CD4-positive, alpha-beta T cell treated with Interleukin-4 for 1 hour (primary cell): ENCODE measurements around the gene HMGCS2.

Experiments used
- DNase-seq, 2 donors: peaks; one replicate each; pipeline ENCODE4 v3.0.0-alpha.2; 2020 to 2022

The HMGCS2 gene

DNA sequence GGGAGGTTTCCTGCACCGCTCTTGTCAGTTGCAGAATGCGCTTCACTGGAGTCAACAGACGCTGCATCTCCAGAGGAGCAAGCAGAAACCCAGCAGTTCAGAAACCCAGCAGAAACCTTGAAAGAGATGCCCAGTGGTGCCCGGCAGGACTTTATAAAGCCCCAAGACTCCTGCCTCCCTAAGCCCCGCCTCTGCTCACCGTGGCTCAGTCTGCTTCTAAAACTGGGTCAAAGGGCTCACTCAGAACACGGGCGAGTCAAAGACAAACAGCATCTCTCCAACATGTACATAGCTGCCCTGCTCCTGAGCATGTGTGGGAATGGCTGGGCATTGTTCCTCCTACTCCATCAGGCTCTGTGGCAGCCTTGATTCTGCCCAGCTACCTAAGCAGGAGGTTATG lies at the start of gene HMGCS2:
TSS of gene HMGCS2 (minus strand) at position 128 of the 400 bp plus-strand sequence. CDS start at position 67, 61 bp downstream.
- no peak for DNase-seq

DNA sequence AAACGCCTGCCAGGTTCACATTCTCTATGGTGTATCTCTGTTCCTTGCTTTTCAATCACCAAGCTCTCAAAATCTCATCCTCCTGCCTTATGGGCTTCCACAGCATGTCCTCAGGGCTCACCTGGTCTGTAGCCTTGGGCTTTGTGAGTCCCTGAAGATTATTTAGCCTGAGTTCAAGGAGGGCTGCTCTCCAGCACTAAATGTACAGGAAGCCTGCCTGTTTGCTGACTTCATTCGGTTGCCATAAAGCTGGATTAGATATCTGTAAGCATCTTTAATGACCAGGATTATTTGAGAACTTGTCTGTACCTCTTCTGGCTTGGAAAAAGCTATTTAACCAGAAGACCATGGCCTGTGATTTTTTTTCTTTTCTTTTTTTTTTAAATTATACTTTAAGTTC lies 49.5 kb upstream of the HMGCS2 start:
- no peak for DNase-seq

DNA sequence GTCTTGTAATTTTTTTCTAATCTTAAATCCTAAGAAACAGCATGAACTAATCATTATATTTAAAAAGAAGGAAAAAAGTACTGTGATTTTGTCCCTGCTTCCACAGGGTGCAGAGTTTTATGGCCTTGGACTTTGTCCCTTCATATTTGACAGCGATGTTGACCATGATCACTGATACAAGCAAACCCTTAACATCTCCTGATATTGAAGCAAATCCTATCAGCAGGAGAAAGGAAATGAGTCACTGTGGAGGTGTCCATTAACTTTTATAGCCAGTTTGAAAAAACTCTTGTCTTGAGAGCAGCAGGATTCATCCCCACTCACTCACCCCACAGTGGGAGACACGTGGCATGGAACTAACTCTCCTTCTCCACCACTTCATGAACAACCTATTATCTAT lies 47.7 kb upstream of the HMGCS2 start:
- DNase-seq = no peak

DNA sequence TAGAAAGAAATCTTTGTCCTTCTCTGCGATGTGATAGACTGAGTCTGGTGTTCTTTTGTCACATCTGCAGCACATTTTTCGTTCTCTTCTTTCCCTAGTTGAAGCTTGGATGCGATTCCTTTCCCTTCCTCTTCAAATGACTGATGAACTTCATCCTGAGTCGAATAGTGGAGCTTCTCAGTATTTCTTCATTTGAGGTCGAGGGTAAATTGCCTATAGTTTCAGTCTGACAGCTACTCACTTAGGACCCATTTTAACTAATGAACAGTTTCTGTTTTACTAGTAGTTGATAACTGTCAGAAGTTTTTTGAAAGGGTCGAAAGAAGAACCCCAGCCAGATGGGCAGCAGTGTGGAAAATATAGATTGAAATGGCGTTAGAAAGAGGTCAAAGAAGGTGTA lies 47.2 kb upstream of the HMGCS2 start:
- no peak for DNase-seq

DNA sequence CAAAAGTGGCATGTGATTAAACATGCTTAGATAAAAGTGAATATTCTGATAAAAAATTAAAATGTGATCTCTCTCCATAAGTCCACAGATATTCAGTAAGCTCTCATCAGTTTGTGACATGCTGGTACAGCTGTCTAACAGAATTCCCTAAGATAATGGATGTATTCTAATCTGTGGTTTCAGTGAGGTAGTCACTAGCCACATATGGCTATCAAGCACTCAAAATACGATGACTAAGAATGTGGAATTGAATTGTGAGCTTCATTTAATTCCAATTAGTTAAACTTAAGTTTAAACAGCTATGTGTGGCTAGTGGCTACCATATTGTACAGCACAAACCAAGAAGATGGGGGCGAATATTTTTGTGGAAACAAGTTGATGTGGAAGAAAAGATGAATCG lies 46.7 kb upstream of the HMGCS2 start:
- no peak for DNase-seq

DNA sequence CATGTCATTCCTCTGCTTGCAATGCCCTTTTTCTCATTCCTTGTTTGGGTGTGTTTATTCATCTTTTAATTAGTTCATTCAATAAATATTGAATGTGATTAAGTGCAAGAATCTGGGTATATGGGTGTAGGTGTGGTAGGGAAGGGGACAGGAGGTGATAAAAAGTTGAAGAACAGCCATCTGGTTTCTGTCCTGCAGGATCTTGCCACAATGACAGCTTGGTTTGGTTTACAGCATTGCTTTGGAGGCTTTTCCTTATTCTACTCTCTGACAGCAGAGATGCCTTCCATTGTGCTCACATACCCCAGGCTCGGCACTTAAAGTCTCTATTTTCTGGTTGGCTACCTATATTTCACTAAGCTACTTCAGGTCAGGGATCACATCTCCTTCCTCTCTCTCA lies 45.6 kb upstream of the HMGCS2 start:
- no peak for DNase-seq

DNA sequence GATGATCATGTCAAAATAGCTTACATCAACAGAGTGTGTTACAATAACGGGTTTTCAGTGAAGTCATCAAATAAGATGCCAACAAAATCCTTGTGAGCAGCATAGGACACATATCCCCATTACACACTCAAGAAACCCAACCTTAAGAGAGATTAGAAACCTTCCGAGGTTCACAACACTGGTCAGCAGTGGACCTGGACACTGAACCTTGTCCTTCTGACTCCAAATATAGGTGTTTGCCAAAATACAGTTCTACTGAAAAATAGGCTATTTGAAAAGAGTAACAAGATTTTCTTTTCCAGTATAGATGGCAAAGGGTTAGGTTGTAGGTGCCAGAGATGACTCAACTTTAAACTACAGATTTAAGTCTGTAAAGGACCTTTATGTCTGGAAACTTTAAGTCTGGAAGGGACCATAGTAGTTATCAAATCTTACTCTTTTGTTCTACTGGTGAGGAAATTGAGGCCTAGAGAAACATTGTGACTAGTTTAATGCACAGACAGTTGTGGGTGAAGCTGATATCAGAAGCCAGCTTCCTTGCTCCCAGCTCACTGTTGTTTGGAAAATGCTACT lies 43.4 kb upstream of the HMGCS2 start:
- DNase-seq = no peak

DNA sequence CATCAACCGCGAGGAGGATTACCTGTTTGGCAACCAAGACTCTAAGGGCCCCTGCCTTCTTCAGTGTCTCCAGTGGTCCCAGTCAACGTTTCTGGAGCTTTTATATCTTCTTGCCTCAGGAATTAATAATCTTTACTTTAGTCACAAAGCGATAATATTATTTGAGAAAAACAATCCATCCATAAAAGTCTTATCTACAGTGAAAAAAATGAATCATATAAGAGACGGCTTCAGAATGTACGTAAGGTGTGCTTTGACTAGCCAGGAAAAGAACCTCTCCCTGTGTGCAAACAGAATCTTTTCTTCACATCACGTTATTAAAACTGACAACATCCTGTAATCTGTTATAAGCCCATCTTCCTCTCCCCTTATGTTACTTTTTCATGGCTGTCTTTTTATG lies 42.7 kb upstream of the HMGCS2 start, which contains the start of gene REG4:
TSS of gene REG4 (minus strand) at position 74 of the 400 bp plus-strand sequence. CDS start 2,691 bp downstream, outside the sequence.
- DNase-seq = no peak

DNA sequence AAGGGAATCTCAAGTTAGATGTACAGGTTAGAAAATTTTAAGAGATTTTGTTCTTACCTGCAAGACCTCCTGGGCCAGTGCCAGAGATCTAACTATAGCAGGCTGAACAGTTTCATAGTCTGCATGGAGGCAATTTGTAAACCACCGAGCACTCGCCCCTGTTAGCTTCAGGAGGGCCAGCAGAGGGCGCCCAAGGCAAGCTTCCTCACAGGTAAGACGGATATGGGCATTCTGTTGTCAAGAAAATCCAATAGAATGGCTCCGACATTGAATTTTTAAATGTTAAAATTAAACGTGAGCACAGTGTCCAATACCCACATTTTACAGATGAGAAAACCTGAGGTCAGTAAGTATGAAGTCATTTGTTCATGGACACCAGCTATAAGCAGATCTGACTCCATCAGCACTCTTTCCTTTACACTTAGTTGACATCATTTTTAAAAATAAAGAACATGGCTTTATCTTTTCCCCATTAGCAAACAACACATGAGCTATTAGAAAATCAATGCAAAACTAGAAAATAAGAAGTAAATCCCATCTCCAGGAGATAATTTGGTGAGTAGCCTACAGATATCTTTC lies 40.4 kb upstream of the HMGCS2 start:
- peak; percentile 58 to 66 for DNase-seq

DNA sequence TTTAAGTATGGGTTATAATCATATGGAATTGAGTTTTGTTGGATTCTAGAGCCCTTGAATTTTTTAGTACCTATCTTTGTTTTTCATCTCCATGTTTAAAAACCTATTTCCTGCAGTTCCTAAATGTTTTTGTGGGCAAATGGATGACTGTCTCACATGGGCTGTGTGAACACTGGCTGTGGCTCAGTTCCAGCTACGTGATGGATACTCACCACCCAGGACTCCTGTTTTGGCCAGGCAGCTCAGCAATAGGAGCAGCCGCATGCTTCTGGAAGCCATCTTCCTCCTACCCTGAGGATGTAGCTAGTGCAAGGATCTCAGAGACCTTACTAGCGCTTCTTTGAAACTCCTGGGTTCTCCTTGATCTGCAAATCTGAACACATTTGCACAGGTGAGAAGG lies 39.8 kb upstream of the HMGCS2 start:
- DNase-seq = no peak

DNA sequence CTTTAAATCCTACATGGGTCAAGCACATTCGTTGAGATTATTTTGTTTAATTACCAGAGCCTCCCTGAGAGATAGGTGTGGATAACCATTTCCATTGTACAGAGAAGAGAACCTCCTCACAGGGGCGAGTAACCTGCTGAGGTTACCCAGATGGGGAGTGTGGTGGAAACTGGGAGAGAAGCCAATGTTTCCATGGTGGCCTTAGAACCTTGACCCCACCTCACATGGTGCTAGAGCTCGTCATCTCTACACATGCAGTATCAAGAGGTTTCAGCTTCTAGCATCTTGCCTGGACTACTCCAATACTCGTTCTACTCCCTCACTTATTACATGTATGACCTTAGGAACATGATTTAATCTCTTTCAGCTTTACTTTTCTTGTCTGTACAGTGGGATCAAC lies 37.8 kb upstream of the HMGCS2 start:
- no peak for DNase-seq

DNA sequence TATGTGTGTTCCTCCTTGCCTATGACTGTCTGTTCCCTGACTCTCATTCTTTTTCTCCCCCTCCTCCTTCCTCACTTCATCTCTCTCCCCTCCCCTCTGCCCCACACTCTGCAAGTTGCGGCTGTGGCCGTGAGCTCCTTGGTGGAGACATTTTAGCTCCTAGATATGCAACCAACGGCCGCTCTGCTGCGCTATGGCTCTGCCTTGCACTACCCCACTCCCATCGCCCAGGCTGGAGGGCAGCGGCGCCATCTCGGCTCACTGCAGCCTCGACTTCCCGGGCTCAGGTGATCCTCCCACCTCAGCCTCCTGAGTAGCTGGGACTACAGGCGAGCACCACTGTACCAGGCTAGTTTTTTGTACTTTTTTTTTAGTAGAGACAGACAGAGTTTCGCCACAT lies 37.0 kb upstream of the HMGCS2 start:
- DNase-seq = no peak

DNA sequence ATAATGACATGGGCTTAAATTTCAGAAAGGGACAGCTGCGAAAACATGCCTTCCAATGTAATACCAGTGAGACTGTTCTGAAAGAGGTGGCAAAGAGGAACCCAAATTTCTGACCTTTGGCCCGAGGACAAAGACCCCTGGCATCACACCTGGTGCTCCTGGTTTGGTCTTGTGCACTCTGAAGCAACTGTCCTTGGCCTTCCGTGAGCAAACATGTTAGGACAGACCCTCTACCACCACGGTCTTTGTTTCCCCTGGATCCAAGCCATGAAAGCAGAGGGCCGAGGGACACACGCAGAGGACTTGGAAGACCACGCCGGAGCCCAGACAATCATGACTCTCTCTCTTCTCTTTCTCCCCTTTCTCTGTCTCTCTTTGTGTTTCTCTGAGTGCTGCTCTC lies 36.5 kb upstream of the HMGCS2 start:
- DNase-seq = no peak

DNA sequence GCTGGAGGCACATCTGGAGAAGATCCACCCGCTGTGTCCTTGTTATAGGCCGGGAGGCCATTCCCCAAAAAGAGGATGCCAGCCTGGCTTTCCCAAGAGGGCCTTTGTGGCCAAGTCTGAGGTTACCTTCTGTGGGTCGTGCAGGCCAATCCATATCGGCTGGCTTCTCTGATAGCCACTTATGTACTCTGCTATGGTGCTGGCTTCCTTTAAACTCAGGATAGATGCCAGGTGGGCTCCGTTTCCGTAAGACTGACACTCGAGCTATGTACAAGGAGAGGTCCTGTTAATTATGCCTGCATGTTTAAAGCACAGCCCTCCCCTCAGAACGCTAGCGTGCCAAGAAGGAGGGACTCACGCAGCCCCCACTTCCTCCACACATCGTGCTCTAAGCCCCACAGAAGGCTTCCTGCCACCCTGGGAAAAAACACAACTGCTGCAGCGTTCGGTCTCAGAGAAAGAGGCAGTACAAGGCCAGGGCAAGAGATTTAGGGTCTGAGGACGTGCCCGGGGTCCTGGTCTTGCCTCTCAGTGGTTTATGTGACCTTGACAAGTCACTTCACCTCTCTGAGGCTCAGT lies 31.0 kb upstream of the HMGCS2 start:
- DNase-seq = no peak

DNA sequence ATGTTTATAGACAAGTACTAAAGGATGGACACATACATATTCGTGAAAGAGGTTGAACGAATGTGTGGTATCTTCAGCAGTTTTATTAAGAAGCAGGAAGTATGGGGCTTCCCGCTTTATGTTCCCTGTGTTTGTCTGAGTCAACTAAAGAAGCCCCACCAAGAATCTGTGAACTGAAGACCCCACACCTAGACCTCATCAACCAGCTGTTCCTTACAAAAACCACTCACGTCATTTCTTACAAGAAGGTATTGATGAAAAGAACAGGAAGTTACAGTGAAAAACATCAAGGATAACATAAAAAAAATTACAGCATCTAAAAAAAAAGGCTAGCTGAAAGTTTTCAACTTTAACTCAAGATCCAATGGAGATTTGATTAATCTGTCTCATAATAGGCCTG lies 30.3 kb upstream of the HMGCS2 start:
- DNase-seq = peak in 1 of 2 donors; percentile 1

DNA sequence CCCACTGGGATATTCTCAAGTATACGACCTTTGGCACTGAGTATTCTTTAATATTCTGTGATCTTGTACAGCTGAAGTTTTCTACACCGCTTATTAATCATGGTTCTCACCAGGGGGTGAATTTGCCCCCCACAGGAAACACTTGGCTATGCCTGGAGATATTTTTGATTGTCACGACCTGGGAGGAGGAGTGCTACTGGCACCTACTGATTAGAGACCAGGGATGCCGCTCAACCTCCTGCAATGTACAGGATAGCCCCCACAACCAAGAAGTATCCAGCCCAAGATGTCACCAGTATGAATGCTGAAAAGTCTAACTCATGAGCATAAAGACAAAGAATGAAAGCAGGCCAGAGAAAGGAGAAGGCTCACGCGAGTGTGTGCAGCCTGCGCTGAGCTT lies 28.9 kb upstream of the HMGCS2 start:
- DNase-seq = no peak

DNA sequence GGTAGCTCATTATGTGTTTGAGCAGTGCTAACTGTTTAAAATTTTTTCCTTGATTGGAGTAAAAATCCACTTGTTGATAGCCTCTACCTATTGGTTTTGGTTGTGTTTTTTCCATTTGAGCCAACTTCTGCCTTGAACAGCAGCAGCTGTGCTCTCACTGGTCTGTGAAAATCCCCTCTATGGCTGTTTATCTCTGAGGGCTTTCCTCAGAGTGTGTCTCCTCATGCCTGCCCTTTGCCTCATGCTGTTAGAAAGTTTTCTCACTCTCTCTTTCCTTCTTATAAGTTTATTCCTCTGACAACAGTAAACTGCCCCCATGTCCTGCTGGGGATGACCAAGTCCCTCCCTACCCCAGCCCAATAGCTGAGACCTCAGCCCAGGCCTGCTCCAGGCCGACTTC lies 28.5 kb upstream of the HMGCS2 start:
- no peak for DNase-seq

DNA sequence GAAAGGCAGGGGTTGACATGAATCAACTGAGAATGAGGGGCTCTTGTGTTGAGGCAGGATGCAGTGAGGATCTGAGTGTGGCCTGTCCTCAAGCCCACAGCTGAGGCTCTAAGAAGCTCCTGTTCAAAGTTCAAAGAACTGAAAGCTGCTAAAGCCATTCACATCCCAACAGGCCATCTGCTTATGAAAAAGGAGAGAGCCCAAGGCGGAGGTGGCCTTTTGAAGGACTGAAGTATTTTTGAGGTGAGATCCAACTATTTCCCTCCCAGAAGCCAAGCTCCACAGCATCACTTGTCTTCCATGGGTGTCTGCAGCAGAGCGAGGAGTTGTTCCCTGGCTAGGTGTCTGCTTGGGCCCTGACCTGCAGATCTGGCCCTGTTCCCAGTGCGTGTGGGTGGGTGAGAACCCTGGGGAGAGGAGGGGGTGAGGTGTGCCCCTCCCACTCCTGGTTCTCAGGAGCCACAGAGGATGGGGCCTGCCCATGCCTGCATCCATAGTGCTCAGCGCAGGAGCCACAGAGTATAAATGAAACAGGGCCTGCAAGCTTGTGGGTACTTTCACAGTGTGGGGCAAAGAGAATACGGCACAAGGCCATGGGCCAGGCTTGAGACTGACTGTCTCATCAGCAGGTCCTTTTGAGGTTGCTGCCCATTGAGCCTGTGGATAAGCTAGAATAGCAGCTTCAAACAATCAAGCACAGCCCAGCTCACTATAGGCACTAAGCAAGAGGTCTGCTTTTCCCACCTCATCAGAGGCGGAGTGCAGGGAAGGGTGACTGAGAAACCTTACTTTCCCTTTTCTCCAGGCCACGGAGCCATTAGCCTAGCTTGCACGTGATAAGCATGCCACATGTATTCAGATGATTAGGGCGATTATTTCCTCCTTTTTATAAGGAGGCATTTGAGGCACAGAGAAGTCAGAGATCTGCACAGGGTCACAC lies 26.8 kb upstream of the HMGCS2 start:
- DNase-seq = no peak

DNA sequence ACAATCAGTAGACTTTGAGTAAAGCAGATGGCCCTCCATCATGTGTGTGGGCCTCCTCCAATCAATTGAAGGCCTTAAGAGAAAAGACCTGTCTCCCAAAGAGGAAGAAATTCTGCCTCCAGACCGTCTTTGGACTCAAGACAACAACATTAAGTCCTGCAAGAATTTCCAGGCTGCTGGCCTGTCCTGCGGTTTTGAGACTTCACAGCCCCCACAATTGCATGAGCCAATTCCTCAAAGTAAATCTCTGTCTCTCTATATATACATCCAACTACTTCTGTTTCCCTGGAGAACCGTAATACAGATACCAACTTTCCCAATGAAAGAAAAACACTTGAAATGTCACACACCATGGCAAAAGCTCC lies 26.2 kb upstream of the HMGCS2 start:
- no peak for DNase-seq

DNA sequence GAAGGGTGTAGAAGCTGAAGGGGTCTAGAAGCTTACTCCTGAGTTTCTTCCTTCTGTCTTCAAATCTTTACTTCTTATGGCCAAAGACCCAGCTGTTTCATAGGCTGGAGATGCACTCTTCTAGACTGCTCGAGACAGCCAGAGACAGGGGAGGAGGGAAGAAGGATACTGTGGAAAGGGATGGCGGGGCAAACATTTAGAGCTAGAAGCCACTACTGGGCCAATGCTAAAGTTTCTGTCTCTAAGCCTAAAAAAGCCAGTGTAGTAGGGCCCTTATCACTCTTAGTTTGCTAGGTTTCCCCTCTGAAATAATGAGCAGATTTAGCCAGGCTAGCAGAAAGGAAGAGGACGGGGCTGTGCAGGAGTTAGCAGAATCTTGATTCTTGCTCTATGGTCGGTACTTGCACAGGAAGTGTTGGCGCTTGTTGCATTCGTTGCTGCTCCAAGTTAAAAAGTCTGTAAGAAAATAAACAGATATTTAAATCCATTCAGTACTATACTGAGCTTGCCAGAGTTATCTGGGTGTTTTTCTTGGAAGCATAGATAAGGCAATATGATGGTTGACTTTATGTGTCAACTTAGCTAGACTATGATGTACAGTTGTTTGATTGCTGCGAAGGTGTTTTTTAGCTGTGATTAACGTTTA lies 25.6 kb upstream of the HMGCS2 start:
- no peak for DNase-seq

DNA sequence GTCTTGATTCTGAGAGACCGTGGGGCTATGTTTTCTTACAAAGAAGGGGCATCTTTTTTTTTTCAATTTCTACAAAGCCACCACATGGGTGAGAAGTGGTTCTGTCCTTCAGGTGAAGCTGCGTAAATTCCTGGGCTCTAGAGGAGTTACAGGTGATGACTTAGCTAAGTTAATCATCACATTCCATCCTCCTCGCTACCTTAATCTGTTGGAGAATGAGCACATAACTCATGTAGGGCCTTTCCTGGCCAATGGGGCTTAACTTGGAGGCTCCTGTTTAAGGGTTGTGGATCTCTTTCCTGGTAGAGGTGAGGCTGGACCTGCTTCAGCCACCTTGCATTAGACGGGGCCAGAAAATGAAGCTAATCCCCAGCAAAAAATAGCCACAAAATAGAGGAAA lies 22.7 kb upstream of the HMGCS2 start:
- DNase-seq = no peak

DNA sequence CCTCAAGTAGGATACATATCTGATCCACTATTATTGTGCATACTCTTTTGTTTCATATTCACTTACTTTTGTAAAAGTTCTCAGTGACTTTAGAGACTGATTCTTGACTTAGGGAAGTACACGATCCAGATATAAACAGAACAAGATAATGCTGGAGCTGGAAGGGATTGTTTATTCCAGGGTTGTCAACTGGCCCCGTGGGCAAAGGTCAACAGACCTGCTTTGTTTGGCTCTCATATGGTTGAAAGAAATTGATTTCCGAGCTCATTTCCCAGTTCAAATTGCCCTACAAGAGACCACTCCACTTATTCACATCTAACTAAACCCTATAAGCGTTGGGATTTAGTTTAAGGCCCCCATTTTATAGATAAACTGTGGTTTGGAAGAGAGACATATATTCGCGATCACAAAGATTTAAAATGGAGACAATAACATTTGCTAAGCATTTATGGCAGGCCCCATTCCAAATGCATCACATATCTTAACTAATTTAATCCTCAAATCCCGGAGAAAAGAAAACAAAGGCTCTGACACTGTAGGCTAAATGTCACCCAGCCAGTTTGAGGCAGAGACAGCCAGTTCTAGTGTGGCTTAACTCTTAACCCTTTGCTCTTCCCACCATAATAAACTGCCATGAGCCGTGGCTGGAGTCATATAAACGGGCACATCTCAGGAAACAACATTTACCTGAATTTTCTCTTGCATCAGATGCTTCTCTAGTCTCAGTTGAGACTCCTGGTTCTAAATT lies 21.9 kb upstream of the HMGCS2 start:
- DNase-seq = no peak

DNA sequence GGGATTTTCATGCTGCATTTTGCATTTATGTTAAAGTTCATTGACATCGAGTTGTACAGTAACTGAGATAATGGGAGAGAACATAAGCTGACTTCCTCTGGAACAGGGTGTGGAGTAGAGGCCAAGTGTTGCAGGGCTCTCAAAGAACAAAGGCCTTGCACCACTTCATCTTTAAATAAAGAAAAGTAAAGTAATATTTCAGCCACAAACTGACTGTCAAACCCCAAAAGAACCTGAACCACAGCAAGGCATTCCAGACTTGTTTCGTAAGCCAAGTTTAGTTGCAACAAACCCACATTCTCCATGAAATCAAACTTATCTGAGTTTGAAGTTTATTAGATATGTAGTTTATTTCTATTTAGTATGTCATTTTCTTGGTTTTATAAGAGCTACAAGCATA lies 19.1 kb upstream of the HMGCS2 start:
- no peak for DNase-seq
